GM12873 (cell line): ENCODE measurements around the gene ZNF438.

Source experiments
- TF ChIP-seq, protein P1 (sequence below): IDR thresholded peaks from 2 replicates; pipeline ENCODE4 v1.5.1; 2012; ENCODE audit warnings: low read depth, mild to moderate bottlenecking, moderate library complexity, low read length, control low read depth; ENCODE audit not compliant: insufficient read depth; ENCODE audit errors: missing control alignments

ZNF438 gene

GRCh38 chr10:30822693-30823465 is 208.8 kb downstream of the ZNF438 start:
- TF ChIP-seq, protein P1, sequence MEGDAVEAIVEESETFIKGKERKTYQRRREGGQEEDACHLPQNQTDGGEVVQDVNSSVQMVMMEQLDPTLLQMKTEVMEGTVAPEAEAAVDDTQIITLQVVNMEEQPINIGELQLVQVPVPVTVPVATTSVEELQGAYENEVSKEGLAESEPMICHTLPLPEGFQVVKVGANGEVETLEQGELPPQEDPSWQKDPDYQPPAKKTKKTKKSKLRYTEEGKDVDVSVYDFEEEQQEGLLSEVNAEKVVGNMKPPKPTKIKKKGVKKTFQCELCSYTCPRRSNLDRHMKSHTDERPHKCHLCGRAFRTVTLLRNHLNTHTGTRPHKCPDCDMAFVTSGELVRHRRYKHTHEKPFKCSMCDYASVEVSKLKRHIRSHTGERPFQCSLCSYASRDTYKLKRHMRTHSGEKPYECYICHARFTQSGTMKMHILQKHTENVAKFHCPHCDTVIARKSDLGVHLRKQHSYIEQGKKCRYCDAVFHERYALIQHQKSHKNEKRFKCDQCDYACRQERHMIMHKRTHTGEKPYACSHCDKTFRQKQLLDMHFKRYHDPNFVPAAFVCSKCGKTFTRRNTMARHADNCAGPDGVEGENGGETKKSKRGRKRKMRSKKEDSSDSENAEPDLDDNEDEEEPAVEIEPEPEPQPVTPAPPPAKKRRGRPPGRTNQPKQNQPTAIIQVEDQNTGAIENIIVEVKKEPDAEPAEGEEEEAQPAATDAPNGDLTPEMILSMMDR, result no peak

DNA sequence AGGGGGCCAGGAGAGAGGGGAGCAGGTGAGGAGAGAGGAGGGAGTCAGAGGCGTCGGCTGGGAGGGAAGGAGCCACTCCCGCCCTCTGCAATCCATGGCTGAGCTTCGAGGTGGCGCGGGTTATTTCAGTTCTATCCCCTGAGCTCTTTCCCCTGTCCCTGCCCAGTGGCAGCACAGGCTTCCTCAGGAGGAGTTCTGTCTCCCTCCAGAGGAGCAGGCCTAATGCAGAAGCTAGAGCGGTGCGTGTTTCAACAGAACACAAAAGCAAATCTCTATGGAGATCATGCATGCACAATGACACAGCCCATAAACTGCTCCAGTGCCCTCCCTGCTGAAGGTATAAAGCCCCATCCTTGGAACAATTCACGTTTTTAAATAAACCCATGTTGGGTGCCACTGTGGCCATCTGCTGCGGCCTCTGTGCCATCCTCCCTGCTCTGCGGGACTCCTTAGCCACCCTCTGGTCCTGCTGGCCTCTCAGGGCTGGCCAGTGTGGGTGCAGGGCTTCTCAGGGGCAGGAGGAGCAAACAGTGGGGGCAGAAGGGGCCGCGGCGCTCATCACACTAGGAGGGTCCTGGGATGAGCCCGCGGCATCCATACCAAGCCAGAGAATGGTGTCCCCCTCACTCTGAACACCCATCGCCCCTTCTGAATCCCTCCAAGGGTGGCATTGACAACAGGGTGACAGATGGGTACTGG is 209.5 kb downstream of the ZNF438 start:
- TF ChIP-seq, protein P1, result no peak

DNA sequence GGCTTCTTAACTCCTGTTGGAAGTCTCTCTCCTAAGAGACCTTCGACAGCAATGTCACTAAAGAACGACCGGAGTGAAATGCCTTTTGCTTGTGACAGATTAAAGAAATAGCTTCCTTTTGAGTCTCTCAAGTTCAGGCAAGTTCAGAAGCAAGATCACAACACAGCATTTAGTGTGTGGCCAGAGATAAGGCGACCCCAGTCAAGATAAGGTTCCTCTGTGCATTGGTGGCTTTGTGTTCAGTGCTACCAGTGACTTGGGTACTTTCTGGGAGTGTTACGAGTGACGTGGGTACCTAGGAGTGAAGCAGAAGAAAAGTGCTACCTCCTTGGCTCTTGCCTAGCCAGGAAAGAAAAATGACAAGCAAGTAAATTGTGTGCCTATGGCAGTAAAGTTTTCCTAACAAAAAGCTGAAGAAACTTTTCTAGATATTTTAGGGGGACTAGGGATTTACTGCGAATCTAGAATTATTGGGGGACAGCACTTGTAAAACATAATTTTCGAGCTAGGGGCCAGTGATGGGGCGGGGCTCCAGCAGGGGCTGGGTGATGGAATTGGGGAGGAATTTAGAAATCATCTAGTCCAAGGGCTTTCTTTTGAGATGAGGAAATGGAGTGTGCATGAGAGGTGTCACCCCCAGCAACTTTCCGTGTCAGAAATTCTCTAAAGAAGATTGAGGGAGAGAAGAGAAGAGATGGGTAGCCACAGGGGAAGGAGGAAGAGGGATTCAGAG is 210.2 kb downstream of the ZNF438 start:
- TF ChIP-seq, protein P1, result no peak

- TF ChIP-seq, protein P1, result no peak
These were observed 211.2 kb downstream of the ZNF438 start for GRCh38 chr10:30820261-30820991.

GRCh38 chr10:30819341-30820181 is 212.1 kb downstream of the ZNF438 start:
- TF ChIP-seq, protein P1, result no peak

DNA sequence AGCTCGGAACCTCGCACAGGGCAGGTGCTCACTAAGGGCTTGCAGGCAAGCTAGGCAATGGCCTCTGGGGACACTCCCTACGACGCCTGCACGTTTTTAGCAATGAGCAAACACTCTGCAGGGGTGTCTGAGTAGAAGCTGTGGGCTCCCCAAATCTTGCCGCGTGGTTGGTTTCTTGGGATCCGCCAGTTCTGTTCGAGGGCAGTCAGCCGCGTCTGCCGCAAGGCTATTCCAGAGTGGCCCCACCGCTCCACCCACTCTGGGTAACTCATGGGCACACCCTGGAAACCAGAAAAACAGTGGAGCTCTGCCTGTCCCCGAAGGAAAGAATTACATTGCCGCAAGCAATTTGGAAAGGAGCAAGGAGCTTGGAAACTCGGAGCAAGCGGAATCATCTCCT is 212.8 kb downstream of the ZNF438 start:
- TF ChIP-seq, protein P1, result no peak
